DMS79 treated with DMSO at 0.1 percent for 48 hours (cell line): ENCODE results near the gene TSHB.

Source experiments
- DNase-seq: peaks from one replicate; lab custom pipeline; 2025; lab: John Stamatoyannopoulos, UW

The TSHB gene

DNA sequence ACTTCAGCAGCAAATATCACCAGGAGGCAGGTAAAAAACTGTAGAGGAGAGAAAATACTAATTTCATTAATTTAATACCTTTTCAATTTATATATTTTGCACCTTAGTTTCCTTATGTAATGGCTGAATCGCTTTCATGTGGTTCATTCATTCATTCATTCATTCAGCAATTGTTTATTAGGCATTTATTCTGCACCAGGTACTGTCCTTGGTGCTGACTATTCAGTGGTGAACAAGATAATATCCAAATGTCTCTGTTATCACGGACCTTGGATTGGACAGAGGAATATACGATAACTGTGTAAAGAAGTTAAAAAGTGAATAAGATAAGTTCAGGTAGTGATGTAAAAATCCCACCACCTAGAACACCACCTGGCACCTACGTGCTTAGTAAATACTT lies 30.9 kb downstream of the TSHB start:
- no peak for DNase-seq

DNA sequence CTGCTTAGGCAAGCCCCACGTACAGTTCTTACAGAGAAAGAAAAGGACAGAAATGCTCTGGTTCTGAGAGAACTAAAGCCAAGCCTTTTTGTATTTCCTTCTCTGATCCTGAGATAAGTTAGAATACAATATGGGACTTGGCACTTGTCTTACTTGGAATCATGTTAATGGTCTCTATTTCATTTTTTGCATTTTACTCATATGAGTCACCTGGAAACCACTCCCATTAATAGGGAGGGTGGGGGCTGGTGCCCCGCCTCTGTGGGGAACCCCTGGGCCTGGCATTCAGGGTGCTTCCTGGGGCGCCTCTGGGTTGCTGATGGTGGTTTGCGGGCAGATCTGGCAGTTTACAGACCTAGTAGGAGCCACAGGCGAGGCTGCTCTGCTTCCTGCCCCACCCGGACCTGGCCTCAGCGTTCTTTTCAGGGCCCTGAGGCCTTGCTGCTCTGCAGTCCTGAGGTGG lies 32.9 kb downstream of the TSHB start:
- DNase-seq = no peak

DNA sequence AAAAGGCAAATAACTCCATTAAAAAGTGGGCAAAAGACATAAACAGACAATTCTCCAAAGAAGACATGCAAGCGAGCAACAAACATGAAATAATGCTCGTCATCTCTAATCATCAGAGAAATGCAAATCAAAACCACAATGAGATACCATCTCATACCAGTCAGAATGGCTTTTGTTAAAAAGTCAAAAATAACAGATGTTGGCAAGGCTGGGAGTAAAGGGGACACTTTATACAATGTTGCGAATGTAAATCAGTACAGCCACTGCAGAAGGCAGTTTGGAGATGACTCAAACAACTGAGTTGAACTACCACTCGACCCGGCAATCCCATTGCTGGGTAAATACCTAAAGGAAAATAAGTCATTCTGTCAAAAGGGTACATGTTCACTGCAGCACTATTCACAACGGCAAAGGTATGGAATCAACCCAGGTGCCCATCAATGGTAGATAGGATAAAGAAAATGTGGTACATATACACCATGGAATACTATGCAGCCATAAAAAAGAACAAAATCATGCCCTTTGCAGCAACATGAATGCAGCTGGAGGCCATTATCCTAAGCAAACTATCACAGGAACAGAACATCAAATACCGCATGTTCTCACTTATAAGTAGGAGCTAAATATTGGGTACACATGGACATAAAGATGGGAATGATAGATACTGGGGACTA lies 33.7 kb downstream of the TSHB start:
- DNase-seq = no peak

DNA sequence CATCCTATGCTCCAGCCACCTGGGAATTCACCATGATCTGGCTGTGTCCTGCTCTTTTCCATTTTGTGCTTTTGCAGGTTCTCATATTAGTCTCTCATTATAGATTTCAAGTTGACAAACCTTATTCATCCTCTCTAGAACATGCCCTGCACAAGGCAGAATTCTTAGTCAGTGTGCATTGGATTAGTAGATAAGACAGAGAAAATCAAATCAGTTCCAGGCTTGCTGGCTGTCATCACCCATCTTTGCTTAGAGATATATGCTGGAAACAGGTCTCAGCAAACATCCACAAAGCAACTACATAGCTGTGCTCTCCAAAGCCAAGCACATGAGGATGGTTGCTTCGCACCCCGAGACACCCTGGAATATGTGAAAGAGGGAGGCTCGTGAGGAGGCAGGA lies 34.8 kb downstream of the TSHB start:
- DNase-seq = no peak

DNA sequence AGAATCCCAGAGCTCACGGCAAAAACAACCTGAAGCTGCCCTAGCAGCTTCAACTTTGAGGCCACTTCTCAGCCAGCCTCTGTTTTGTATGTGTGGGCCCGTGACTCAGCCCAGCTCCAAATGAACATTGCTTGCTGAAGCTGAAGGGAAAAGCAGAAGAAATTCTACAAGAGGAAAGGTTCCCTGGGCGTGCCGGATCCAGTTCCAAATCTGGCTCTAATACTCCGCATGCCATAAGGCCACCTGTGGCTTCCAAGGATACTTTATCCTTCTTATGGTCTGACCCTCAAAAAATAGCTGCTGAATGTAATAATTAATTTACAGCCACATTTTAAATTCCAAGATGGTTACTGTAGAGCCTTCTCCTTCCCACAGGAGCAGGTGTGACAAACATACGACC lies 35.4 kb downstream of the TSHB start:
- DNase-seq = no peak

DNA sequence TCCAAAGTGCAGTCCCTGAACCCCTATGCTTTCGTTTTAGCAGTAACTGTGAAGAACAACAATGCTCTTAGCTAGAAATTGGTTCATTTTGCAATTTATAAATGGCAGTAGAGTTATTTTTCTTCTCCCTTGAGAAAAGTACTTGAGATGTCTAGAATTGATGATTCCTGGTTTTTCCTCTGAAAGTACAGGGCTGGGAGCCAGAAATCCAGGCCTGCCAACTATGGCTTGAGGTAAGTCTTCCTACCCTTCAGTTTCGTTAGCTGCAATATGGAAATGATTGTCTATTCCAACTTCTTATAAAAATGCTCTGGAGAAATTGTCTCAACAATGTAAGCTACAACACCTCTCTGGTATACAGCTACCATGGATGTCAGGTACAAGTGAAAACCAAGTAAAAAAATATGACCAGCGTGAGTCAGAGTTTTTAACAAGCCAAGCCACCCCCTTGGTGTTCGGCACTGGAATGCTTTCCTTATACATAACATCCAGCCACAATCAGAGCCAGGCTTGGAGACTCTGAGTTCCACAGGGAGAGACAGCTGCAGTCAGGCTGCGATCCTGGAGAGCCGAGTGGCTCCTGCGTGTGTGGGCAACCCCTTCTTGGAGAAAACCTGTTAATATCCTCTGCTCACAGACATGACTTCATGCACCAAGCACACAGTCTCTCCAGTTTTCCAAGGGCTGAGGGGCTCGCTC lies 37.7 kb downstream of the TSHB start:
- no peak for DNase-seq

DNA sequence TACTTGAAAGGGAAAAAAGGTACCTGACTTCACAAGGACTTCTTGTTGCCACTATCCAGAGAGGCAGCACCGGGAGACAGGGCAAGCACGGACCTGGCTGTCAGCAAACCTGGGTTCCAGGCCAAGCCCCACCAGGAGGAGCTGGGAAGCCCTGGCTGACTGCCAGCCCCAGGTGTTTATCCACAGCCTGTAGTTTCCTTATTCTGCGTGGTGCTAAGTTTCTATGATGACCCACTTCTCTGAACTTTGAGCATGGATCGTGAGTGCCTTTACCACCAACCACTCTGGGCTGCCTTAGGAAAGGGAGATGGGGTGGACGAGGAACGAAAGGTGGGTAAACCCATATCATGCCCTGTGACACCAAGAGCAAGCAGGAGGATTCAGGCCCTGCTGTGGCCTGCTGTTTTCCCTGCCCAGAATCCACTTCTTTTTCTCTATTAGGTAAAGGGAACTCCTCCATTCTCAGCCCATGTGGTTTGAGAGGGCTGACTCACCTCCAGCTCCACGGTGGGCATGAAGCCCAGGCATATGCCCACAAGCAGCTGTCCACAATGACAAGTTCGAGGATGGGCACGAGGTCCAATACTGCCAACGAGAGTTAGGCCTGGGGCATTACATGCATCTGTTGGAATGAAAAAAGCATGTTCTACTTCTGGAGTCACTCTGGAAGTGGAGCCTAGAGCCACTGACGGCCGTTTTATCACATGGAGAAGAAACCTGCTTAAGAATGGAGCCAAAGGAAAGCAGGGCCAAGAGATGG lies 39.4 kb downstream of the TSHB start:
- DNase-seq = peak; percentile 73

DNA sequence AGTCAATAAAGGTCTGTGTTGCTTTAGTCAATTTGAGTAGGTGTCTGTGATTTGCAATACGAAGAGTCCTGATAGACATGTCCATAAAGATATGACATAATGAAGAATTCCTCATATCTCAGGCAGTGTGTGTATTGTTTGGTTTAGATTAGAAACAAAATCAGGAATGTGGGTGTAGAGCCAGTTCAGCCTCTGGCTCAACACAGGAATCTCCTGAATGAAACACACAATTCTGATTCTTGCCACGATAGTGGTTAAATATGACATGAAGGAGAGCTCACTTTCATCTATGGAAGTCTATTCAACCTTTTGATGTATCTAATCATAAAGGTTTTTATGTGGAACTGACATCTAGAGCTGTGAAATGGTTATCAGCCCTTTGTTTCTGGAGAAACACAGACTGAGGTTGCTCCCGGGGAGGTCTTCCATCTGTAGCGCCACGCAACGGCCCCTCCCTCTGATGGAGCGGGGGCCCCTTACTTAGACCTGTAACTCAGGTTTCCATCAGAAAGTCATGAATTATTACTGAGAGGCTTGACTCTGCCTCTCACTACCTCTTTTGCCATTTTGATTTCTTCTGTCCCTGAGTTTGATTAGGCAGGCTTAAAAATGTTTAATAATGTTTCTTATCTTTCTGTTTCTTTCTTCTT lies 40.2 kb downstream of the TSHB start:
- DNase-seq = no peak

DNA sequence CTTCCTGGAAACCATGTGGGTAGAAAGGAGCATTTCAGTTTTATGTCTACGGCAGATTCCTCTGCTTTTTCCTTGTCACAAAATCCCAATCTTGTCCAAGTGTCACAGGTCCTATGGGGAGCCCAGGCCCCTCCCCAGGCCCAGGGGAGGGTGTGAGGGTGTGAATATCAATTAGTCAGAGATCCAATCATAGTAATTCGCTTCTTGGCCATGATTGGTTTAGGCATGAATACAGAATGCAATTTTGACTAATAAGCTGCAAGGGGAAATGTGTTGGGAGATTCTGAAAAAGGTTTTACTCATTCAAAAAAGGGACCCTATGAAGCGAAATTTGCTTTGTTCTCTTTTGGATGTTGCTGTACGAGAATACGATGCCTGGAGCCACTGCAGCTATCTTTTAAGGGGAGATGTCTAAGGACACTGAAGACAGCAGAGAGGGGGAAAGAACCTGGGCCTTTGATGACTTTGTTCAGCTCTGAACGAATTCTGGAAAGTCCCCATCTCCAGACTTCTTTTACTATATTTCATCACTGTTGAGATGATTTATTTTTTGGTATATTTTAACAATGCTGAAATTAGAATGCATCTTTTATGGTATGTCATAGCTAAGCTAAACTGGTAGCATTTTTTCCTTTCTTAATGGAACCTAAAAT lies 41.5 kb downstream of the TSHB start:
- no peak for DNase-seq

DNA sequence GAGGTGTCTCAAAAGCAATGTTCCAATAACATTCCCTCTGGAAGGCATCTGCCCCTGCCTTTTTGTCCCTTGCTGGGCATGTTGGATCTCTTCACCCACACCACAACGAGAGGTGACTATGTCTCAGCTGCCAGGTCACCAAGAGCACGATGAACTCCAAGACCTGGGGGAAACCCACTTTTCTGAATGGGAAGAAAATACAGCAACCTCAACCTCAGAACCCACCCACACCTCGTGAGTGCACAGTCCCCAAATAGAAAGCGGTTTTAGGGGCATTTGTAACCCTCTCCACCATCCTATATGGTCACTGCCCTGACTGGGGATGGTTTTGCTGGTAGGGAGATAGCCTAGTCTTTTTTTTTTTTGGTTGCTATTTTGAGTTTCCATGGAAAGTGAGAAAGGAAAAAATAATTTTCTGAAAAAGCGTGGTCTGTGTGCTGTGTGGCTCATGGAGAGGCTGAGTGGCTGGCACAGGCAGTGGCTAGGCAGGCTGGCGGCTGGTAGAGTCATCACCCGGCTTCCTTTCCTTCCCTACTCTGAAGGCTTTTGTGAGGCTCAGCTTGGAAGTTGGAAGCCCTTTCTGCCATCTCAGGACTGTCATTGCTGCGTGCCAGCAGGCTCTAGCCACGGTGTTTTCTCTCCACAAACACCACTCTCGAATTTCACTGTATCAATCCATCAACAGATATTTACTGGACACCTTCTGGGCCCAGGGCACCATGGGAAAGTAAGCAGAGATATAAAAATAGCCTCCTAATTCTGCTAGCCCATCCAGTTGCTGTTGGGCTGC lies 43.9 kb downstream of the TSHB start:
- no peak for DNase-seq

DNA sequence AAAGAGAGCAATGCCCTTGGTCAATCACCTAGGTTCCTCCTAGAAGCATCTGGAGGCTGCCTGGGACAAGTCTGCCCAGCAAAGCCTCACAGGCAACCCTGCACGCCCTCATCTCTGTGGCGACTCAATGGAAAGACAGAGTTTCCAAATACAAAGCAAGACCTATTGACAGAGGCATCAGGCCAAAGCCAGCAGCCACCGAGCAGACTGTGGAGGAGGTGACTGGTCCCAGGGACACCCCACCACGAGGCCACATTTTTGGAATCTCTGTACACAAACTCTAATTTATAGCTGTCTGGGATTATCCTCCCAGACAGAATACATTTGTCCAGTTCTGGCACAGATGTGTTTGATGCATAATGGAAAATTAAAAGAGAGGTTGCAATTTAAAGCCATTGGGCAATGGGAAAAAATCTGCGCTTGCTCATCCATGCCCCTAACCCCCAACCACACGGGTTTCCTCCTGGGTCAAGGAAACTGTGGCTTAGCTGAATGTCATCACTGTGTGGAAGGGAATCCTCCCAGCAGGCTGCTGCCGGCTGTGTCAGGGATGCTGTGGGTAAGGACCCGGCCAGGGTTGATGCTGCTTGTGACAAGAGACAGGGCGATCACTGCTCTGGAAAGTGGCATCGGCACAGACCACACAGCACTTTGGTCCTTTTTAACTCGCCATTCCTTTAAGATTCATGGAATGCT lies 45.4 kb downstream of the TSHB start:
- DNase-seq = no peak

DNA sequence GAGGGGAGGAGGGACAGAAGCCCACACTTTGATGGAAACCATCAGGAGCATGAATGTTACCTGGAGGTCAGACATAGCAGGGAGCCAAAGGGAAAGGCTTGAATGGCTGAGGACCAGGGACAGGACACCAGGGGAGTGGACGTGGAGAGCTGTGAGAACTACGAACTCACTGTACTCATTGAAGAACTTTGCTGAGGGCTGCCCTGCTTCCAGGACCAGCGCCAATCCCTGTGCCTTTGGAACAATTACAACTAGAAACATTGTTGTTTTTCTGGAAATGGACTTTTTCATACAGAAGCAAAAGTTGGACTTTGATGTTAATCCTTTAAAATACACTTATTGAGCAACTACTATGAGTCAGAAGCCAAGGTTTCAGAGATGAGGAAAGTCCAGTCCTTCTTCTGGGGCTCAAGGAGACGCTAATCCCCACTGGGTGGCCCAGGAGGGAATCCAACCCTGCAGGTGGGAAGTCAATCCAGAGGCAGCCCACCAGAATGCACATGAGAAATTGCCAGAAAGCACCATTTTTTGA lies 46.8 kb downstream of the TSHB start:
- no peak for DNase-seq

DNA sequence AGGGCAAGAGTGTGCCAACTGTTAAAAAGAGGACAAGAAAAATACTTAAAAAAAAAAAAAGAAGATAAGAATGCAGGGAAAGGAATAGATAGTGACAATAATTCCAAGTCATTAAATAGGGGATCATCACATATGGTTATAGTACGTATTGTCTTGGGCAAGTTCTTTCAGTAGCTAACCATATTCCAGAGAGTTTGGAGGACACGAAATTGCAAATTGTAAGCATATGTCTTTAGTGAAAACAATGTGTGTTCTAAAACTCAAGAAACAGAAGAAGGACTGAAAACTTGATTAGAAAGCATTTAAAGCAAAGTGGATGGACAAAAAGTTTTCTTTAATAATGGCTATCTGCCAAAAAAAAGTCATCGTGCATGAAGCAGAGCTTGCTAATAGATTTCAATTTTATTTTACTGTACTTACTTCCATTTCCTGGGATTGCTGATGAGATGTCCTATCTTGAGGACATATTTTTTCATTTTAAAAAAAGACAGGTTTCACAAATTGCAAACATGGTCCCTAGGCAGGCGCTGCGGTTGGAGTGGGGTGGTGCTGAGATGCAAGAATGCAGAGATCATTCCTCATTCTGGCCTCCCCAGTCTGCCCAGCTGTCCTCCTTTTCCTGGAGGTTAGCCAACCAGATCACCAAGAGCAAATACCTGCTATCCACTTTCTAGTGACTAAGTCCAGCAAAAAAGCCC lies 47.8 kb downstream of the TSHB start:
- no peak for DNase-seq

DNA sequence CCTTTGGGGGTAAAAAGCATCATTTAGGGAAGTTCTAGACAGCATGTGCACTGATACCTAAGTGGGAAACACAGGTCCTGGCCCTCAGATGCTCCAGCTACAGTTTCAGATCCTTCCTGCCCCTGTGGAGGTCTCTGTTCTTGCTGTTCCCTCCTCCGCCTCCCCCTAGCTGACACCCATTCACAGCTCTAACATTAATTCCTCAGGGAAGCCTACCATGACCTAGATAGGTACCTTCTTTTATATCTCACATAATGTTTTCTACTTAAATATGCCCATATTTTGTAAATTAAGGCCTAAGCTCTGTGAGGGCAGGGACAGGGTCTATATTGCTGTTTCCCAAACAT lies 48.3 kb downstream of the TSHB start:
- DNase-seq = no peak

DNA sequence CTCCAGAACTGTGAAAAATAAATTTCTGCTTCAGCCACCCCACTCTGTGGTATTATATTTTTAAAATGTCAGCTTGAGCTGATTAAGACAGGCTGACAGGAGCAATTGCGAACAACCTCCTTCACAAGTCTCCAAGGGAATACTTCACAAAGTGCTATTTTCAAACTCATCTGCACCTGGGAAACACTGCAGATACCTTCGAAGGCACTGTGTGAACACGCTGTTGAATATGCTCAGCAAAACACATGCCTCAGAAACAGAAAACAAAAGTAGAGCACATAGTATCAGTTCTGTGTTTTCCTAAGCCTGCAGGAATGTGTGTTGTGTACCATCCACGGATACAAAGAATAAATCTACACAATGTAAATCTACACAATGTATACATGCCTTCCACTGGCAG lies 49.1 kb downstream of the TSHB start:
- no peak for DNase-seq

DNA sequence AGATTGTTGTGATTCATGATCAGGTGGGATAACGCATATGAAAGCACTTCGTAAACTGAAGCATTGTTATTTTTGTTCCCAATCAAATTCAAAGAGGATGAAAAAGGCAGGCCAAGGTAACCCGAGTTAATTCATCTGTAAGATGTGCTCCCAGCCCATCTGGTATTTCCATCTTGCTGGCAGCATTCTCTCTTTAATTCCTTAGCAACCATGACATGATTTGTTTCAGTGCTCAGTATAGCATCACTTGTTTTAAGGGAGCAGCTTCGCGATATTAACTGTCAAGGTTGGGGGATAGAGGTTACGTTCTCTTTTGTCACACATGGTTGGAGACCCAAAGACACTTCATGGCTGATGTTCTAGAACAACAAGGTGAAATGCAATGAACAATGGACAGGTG lies 53.3 kb downstream of the TSHB start:
- no peak for DNase-seq
